Suprapubic skin (tissue), 4 donors: ENCODE data around the gene ZFP36L1. TPM values are rescaled to one million over a fixed set of nuclear protein-coding genes. Genes with fewer than 3 reads are reported as not detected.

Experiments
- DNase-seq, 2 donors: peaks; one replicate each; pipeline ENCODE4 v3.0.0-alpha.2; 2019; ENCODE audit warnings: low spot score in 2 of 2
- H3K27ac ChIP-seq: fragments of 200-600 bp; sonication (generic); one replicate; pipeline ENCODE4 v1.5.1; 2019
- H3K27me3 ChIP-seq: fragments of 200-600 bp; sonication (generic); one replicate; pipeline ENCODE4 v1.5.1; 2019
- H3K36me3 ChIP-seq: fragments of 200-600 bp; sonication (generic); one replicate; pipeline ENCODE4 v1.5.1; 2019
- H3K4me1 ChIP-seq: fragments of 200-600 bp; sonication (generic); one replicate; pipeline ENCODE4 v1.5.1; 2019
- H3K4me3 ChIP-seq: fragments of 200-600 bp; sonication (generic); one replicate; pipeline ENCODE4 v1.5.1; 2019; ENCODE audit warnings: mild to moderate bottlenecking
- H3K9me3 ChIP-seq: fragments of 200-600 bp; sonication (generic); one replicate; pipeline ENCODE4 v1.5.1; 2019
- CTCF ChIP-seq, 2 donors: fragments of 200-600 bp in 1 of 2; fragments of 450-650 bp in 1 of 2; sonication (generic) in 1 of 2; IDR thresholded peaks; one replicate each; pipeline ENCODE4 v1.5.1; 2016 to 2019; ENCODE audit warnings: antibody characterized with exemption in 2 of 2, mild to moderate bottlenecking in 1 of 2, moderate library complexity in 1 of 2
- EP300 ChIP-seq: sonication (generic); formaldehyde crosslinking; IDR thresholded peaks from one replicate; pipeline ENCODE4 v1.6.1; 2017; ENCODE audit warnings: antibody characterized with exemption
- POLR2A ChIP-seq, 2 donors: fragments of 450-650 bp; IDR thresholded peaks; one replicate each; pipeline ENCODE4 v1.6.1; 2017; ENCODE audit warnings: antibody characterized with exemption in 2 of 2, mild to moderate bottlenecking in 2 of 2, moderate library complexity in 2 of 2
- POLR2AphosphoS5 ChIP-seq, 3 donors: sonication (generic); formaldehyde crosslinking; IDR thresholded peaks; one replicate each; pipeline ENCODE4 v1.6.1; 2017; ENCODE audit warnings: antibody characterized with exemption in 3 of 3
- WGBS: methylation state at CpG from one replicate; pipeline ENCODE4 v1.1.5; 2018; 5-methylcytosine and 5-hydroxymethylcytosine counted together
- total RNA-seq, 4 donors: library from RNA; depleted of rRNA; stranded (reverse); fragments of >200 nt; gene quantifications; one replicate each; pipeline ENCODE4 v1.1.0, GENCODE V29; 2016

The ZFP36L1 gene
- total RNA-seq, 4 donors from 2014 or later, result 1,382 to 1,995 (median 1,611) TPM

DNA sequence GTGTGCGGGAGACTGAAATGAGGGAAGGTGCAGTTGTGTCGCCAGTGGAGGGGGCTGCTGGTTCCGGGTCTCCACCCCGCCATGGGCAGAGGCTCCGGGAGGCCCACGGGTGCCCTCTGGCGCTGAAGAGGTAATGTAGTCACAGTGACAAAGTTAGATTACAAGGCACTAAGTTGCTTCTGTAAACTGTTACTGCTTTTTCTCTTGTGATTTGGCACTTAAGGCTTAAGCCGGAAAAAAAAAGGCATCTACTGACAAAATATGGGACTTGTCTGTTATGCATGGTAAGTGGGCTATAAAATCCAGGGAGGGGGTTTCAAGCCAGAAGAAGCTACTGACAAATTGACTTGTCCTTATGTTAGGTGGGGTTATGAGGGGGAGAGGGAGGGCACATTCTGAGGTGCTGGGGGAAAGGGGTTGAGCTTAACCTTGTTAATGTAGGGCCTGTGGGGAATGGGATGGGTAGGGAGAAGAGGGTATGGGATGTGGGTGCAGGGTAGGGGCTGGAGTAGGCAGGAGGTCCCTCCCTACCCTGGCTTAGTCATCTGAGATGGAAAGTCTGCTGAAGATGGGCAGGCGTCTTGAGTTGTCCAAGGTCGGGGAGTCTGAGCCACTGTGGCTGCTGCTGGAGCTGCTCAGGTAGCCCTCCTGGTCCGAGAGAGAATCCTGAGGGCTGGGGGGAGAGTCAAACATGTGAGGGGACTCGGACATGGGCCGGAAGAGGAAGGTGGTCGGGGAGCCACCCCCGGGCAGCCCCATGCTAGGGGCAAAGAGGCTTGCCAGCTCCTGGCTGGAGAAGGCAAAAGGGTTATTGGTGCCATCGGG, 3.7 kb downstream of the ZFP36L1 start:
- Histone ChIP-seq H3K27me3 (no peaks in the 10 kb centered on the region), H3K27ac (peak overlapping the region; percentile 100), H3K36me3 (peaks cover 41% of the 10 kb centered on the region), H3K4me3 (peak overlapping the region; percentile 66), H3K9me3 (no peaks in the 10 kb centered on the region), H3K4me1 (peaks cover 44% of the 10 kb centered on the region)
- TF ChIP-seq CTCF (IDR thresholded peaks at IDR 0.05) (peak; percentile 68 to 77), EP300 (no peak), POLR2AphosphoS5 (IDR thresholded peaks at IDR 0.05) (peak in 1 of 3 donors; percentile 25), POLR2A (IDR thresholded peaks at IDR 0.05) (no peak)
- DNase-seq, result peak; percentile 92 to 95
- WGBS, result 1% methylated on average over 15 of the region's 16 CpGs

GRCh38 chr14:68788275-68788995, 4.4 kb downstream of the ZFP36L1 start:
- DNase-seq, result no peak
- Histone ChIP-seq H3K27ac (peak overlapping the region; percentile 100), H3K27me3 (no peaks in the 10 kb centered on the region), H3K4me3 (peak overlapping the region; percentile 66), H3K4me1 (peaks cover 44% of the 10 kb centered on the region), H3K9me3 (no peaks in the 10 kb centered on the region), H3K36me3 (peaks cover 41% of the 10 kb centered on the region)
- 11% methylated on average over 10 of the region's 10 CpGs for WGBS
- no peak for TF ChIP-seq EP300
- no peak for TF ChIP-seq POLR2A (IDR thresholded peaks at IDR 0.05)

DNA sequence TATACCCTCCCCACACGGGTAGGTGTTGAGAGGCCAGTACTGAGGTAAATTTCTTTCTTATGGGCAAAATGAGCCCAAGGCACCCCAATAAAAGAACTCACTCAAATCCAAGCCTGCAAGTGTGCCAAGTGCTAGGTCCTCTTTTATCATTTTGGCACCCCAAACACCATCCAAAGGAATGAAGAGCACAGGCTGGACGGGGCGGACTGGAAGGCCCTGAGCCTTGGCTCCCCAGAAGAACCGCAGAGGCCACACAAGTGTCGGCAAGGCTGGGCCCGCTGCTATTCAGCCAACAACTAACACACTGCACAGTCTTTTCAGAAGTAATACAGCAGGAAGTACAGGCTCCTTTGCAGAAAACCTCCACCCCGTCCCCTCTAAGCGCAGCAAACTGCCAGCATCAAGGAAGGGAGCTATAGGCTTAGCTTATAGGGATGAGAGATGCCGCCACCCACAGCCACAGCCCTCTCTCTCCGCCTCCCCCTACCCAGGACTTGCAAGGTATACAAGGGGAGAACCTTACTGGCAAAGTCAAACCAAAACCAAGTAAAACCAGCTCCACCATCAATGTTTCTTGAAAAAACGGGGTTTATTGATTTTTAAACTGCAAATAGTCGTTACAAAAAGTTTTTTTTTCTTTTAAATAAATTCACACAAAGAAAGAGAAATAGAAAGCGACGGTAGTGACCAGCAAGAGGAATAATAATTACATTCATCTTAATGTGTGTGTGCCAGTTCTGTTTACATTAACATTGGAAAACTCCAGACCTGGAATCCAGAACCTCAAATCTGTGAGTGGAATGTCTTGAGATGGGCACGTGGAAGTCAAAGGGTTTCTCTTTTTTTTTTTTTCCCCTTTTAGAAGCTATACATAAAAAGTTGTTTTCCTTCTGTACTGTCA, 5.5 kb downstream of the ZFP36L1 start:
- Histone ChIP-seq H3K27ac (peak overlapping the region; percentile 68), H3K9me3 (no peaks in the 10 kb centered on the region), H3K4me3 (peak overlapping the region; percentile 66), H3K4me1 (peaks cover 48% of the 10 kb centered on the region), H3K27me3 (no peaks in the 10 kb centered on the region), H3K36me3 (peaks cover 41% of the 10 kb centered on the region)
- 32% methylated on average over 15 of the region's 15 CpGs for WGBS
- peak in 1 of 2 donors; percentile 77 for DNase-seq
- TF ChIP-seq CTCF (IDR thresholded peaks at IDR 0.05) (no peak), POLR2AphosphoS5 (IDR thresholded peaks at IDR 0.05) (peak in 1 of 3 donors; percentile 58)

DNA sequence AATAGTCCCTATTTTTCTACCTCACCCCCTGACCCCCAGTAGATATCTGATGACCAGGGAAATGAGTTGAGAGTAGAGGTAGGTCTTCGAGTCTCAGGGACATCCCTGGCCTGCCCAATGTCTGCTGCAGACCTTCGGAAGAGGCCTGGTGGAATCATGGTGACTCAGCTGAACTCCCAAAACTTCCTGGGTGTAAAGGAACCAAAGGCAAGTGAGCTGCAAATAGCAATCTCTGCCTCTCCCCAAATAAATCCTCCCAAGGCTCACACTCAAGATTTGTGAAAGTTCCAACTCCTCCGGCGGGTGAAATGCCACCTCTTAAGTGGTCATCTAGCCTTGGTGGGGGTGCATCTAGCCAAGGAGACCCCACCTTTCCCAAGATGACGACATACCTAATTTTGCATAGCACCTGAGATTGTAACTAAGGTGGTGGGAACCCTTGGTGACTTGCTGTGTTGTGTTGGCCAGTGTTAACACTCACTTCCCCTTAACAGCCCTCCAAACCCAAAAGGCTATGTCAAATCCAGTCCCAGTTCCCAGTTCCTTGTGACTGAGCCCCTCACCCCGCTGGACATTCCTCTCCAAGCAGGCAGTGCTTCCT, 6.3 kb downstream of the ZFP36L1 start:
- TF ChIP-seq POLR2AphosphoS5 (IDR thresholded peaks at IDR 0.05) (peak in 1 of 3 donors; percentile 38), CTCF (IDR thresholded peaks at IDR 0.05) (no peak)
- peak overlapping the region; percentile 66 for H3K4me3 ChIP-seq
- 48% methylated on average over 6 of the region's 6 CpGs for whole genome bisulfite sequencing
- H3K36me3 ChIP-seq, result peaks cover 39% of the 10 kb centered on the region
- H3K4me1 ChIP-seq, result peaks cover 56% of the 10 kb centered on the region
- no peaks in the 10 kb centered on the region for H3K27me3 ChIP-seq
- peak; percentile 62 to 73 for DNase-seq
- no peaks in the 10 kb centered on the region for H3K9me3 ChIP-seq
- peak overlapping the region; percentile 68 for H3K27ac ChIP-seq
